C4-2B (cell line): ENCODE data around the gene TBX3.

Experiments used
- ZFX ChIP-seq: fragments of 450-650 bp; IDR thresholded peaks from 2 replicates; pipeline ENCODE4 v1.6.1; 2017
- TF ChIP-seq, protein P1 (sequence below): fragments of 450-650 bp; conservative IDR thresholded peaks from 2 replicates; pipeline ENCODE4 v1.5.1; 2017; ENCODE audit warnings: mild to moderate bottlenecking

DNA sequence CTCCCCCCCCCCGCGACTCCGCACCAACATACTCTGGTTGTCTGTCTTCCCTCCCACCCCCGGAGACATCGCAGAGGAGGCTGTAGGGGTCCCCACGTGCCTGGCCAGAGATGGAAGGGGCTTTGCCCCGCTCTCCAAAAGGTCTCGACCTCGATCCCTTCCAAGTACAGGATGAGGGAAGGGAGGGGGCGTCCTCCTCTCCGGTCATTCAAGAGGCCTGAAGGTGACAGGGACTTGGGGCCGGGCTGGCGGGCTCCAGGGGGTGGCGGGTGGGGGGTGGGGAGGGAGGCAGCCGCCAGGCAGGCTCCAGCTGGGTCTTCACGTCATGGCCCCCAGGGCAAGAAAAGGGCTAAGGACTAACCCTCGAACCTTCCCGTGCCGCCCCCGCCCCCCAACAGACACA, 15.1 kb downstream of the TBX3 start:
- TF ChIP-seq, protein P1, sequence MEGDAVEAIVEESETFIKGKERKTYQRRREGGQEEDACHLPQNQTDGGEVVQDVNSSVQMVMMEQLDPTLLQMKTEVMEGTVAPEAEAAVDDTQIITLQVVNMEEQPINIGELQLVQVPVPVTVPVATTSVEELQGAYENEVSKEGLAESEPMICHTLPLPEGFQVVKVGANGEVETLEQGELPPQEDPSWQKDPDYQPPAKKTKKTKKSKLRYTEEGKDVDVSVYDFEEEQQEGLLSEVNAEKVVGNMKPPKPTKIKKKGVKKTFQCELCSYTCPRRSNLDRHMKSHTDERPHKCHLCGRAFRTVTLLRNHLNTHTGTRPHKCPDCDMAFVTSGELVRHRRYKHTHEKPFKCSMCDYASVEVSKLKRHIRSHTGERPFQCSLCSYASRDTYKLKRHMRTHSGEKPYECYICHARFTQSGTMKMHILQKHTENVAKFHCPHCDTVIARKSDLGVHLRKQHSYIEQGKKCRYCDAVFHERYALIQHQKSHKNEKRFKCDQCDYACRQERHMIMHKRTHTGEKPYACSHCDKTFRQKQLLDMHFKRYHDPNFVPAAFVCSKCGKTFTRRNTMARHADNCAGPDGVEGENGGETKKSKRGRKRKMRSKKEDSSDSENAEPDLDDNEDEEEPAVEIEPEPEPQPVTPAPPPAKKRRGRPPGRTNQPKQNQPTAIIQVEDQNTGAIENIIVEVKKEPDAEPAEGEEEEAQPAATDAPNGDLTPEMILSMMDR = no peak
- no peak for TF ChIP-seq ZFX
